Mesothelial cell of epicardium (in vitro differentiated cells): ENCODE data around the gene ALAS2. TPM values are rescaled to one million over a fixed set of nuclear protein-coding genes. Genes with fewer than 3 reads are reported as not detected.

Experiments
- DNase-seq, 2 experiments: peaks; one replicate each; pipeline ENCODE4 v3.0.0; 2021; ENCODE audit warnings: low spot score in 2 of 2; ENCODE audit not compliant: unreplicated experiment in 2 of 2
- H3K27ac Mint-ChIP-seq: 2 replicates; pipeline ENCODE4 v1.8.0; 2021; ENCODE audit warnings: mixed read lengths
- H3K27me3 Mint-ChIP-seq: 2 replicates; pipeline ENCODE4 v1.8.0; 2021; ENCODE audit warnings: low read depth, mixed read lengths
- H3K36me3 Mint-ChIP-seq: 2 replicates; pipeline ENCODE4 v1.8.0; 2021; ENCODE audit warnings: mixed read lengths
- H3K4me1 Mint-ChIP-seq: 2 replicates; pipeline ENCODE4 v1.8.0; 2021; ENCODE audit warnings: mixed read lengths
- H3K4me3 Mint-ChIP-seq: 2 replicates; pipeline ENCODE4 v1.8.0; 2021; ENCODE audit warnings: mild to moderate bottlenecking, moderate library complexity, mixed read lengths
- H3K9me3 Mint-ChIP-seq: 2 replicates; pipeline ENCODE4 v1.8.0; 2021; ENCODE audit warnings: mixed read lengths
- total RNA-seq: library from RNA; stranded (reverse); gene quantifications from 3 replicates; pipeline ENCODE4 v1.2.1, GENCODE V29; 2021
- TF ChIP-seq, protein P1 (sequence below): fragments of 200-600 bp; sonication (generic); IDR thresholded peaks from one replicate; pipeline ENCODE4 v1.5.0; 2021; ENCODE audit warnings: antibody characterized with exemption; ENCODE audit not compliant: unreplicated experiment

Gene ALAS2
- total RNA-seq, 1 donor from 2014 or later = not detected

DNA sequence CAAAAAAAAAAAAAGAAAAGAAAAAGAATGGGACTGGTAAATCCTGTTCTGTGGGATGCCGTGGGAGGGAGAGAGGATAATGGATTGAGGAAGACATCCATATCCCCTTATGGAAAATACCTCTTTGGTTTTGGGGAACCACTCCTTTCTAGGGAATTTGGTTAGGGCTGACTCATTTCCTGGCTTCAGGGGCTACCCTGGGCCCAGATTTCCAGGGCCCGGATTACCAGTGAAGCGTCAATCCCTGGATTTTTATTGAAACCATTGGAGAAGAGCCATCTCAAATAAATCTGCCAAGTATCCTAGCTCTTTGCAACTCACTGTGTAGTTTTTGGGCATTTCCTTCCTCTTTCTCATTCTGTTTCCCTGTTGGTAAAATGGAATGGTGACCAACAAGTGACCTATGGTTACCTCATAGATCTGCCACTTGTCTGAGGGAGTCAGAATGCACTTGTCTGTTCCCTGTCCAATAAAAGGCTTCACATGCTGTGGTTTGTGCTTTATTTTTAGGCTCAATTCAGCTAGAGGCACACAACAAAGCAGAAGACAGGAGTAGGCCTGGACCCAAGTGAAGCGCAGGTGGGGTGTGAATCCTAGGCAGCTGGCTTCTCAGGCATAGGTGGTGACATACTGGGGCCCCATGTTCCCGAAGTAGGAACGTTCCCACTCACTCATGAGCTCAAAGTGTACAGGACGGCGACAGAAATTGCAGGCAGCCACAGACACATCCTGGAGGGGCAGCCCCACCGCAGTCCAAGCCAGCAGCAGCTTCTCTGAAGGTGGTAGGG, 22.0 kb downstream of the ALAS2 start:
- H3K4me1 Mint-ChIP-seq = peaks cover 17% of the 10 kb centered on the region
- H3K4me3 Mint-ChIP-seq = no peak overlapping the region
- H3K36me3 Mint-ChIP-seq = peaks cover 7% of the 10 kb centered on the region
- peak overlapping the region; percentile 93 for H3K27ac Mint-ChIP-seq
- DNase-seq = no peak
- H3K27me3 Mint-ChIP-seq = no peaks in the 10 kb centered on the region
- H3K9me3 Mint-ChIP-seq = peaks cover 6% of the 10 kb centered on the region
- TF ChIP-seq, protein P1, sequence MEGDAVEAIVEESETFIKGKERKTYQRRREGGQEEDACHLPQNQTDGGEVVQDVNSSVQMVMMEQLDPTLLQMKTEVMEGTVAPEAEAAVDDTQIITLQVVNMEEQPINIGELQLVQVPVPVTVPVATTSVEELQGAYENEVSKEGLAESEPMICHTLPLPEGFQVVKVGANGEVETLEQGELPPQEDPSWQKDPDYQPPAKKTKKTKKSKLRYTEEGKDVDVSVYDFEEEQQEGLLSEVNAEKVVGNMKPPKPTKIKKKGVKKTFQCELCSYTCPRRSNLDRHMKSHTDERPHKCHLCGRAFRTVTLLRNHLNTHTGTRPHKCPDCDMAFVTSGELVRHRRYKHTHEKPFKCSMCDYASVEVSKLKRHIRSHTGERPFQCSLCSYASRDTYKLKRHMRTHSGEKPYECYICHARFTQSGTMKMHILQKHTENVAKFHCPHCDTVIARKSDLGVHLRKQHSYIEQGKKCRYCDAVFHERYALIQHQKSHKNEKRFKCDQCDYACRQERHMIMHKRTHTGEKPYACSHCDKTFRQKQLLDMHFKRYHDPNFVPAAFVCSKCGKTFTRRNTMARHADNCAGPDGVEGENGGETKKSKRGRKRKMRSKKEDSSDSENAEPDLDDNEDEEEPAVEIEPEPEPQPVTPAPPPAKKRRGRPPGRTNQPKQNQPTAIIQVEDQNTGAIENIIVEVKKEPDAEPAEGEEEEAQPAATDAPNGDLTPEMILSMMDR = no peak

DNA sequence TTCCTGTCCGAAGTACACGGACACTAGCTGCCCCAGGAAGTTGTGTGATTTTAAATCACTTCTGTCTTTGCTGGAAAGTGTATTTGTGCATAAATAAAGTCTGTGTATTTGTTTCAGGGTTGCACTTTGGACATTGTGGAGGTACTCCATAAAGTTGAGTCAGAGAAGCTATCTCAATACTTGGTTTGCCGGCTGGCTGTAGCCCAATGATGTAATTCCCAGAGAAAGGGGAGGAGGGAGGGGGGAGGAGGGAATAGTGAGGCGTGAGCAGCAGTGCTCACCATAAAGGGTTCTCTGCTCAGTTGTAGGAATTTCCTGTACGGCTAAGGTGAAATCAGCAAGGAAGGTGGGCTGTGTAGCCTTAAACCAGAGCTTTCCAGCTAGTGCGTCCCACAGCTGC, 23.1 kb downstream of the ALAS2 start:
- Mint-ChIP-seq H3K27ac (peak overlapping the region; percentile 93), H3K4me3 (no peak overlapping the region), H3K27me3 (no peaks in the 10 kb centered on the region), H3K4me1 (peaks cover 17% of the 10 kb centered on the region), H3K9me3 (peaks cover 6% of the 10 kb centered on the region), H3K36me3 (peaks cover 9% of the 10 kb centered on the region)
- TF ChIP-seq, protein P1 = no peak
- no peak for DNase-seq

DNA sequence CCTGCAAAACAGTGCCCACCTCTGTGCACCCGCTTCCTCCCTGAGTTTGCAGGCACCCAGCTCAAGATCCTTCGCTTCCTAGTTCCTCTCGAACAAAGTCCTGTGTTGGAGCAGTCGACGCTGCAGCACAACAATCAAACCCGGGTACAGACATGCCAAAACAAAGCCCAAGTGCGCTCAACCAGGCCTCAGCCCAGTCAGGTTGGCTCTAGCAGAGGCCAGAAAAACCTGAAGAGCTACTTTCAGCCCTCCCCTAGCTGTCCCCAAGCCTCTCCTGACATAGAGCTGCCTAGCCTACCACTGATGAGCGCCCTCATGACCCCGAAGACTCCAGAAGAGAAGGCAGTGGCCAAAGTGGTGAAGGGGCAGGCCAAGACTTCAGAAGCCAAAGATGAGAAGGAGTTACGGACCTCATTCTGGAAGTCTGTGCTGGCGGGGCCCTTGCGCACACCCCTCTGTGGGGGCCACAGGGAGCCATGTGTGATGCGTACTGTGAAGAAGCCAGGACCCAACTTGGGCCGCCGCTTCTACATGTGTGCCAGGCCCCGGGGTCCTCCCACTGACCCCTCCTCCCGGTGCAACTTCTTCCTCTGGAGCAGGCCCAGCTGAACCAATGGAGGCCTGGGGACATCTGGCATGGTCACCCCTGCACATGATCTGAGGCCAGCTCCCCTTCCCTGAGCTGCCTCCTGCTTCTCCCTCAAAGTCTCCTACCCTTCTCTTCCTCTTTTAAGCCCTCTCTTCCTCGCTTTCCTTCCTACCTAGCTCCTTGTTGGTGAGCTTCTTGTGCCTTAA, 23.8 kb downstream of the ALAS2 start:
- Mint-ChIP-seq H3K27ac (peak overlapping the region; percentile 93), H3K9me3 (peaks cover 6% of the 10 kb centered on the region)

DNA sequence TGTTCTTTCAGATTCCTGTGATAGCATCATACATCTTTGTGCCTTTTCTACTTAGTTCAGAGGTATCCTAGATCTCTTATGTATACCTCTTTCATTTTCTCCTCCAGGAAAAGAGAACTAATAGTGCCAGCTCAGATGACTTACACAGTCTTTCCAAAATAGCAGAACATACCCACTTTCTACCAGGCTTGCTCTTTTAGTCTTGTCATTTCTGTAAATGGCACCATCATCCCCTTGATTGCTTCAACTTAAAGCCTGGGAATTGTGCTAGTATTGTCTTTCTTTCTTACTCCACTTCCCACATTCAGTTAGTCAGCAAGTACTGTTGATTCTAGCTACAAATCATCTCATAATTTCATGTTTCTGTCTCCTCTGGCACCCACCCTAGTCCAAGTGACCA, 25.5 kb downstream of the ALAS2 start:
- Mint-ChIP-seq H3K36me3 (peaks cover 9% of the 10 kb centered on the region), H3K9me3 (peaks cover 6% of the 10 kb centered on the region)

More for the DNA sequence above, 23.8 kb downstream of the ALAS2 start:
- TF ChIP-seq, protein P1 = no peak
- no peaks in the 10 kb centered on the region for H3K27me3 Mint-ChIP-seq
- DNase-seq = no peak
- peaks cover 17% of the 10 kb centered on the region for H3K4me1 Mint-ChIP-seq
- H3K36me3 Mint-ChIP-seq = peaks cover 9% of the 10 kb centered on the region
- H3K4me3 Mint-ChIP-seq = no peak overlapping the region

DNA sequence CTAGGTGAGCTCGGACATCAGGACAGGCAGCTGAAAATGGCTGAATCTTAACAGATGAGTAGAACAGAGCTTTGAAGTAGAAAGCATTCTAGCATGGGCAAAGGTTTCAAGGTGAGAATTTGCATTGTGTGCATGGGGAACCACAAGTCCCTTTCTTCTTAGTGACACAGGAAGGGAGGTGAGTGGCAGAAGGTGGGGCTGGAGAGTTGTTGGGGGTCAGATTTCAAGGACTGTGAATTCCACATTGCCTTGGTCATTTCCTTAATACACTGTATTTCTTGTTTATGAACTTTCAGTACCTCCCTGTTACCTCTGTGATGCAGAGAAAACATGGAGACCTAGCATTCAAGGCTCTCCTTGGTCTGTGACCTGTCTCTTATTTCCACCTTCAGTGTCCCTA, 26.5 kb downstream of the ALAS2 start:
- peaks cover 9% of the 10 kb centered on the region for H3K36me3 Mint-ChIP-seq
- DNase-seq = no peak
- TF ChIP-seq, protein P1 = no peak
- H3K4me3 Mint-ChIP-seq = no peak overlapping the region
- no peaks in the 10 kb centered on the region for H3K27me3 Mint-ChIP-seq
- H3K27ac Mint-ChIP-seq = no peak overlapping the region
- H3K4me1 Mint-ChIP-seq = peaks cover 23% of the 10 kb centered on the region
- peaks cover 6% of the 10 kb centered on the region for H3K9me3 Mint-ChIP-seq

More for the DNA sequence above, 25.5 kb downstream of the ALAS2 start:
- Mint-ChIP-seq H3K27ac (no peak overlapping the region), H3K4me3 (no peak overlapping the region), H3K4me1 (peaks cover 28% of the 10 kb centered on the region), H3K27me3 (no peaks in the 10 kb centered on the region)
- TF ChIP-seq, protein P1 = no peak
- DNase-seq = no peak
